22Rv1 (cell line): ENCODE results near the gene ZBTB18.

Experiments used
- ZFX ChIP-seq: fragments of 450-650 bp; IDR thresholded peaks from 2 replicates; pipeline ENCODE4 v1.6.1; 2017; ENCODE audit warnings: antibody characterized with exemption, borderline replicate concordance
- TF ChIP-seq, protein P1 (sequence below): fragments of 450-650 bp; IDR thresholded peaks from 2 replicates; pipeline ENCODE4 v1.5.1; 2017; ENCODE audit warnings: mild to moderate bottlenecking

DNA sequence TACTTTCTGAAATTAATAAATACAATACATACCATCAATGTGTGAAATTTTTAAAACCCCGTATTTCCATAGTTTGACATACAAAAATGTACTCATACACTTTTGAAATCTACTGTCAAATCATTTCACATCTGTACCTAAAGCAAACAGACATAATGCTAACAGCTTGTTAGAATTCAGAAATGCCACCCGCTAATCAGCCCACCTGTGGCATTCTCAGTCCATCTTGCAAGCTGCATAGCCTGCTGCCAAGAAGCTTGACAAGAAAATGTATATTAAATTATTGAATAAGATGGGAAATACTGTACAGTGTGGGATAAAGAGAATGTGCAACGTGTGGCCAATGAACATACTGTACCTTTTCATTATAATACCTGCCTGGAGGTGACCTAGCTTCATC, 55.1 kb downstream of the ZBTB18 start:
- TF ChIP-seq, protein P1, sequence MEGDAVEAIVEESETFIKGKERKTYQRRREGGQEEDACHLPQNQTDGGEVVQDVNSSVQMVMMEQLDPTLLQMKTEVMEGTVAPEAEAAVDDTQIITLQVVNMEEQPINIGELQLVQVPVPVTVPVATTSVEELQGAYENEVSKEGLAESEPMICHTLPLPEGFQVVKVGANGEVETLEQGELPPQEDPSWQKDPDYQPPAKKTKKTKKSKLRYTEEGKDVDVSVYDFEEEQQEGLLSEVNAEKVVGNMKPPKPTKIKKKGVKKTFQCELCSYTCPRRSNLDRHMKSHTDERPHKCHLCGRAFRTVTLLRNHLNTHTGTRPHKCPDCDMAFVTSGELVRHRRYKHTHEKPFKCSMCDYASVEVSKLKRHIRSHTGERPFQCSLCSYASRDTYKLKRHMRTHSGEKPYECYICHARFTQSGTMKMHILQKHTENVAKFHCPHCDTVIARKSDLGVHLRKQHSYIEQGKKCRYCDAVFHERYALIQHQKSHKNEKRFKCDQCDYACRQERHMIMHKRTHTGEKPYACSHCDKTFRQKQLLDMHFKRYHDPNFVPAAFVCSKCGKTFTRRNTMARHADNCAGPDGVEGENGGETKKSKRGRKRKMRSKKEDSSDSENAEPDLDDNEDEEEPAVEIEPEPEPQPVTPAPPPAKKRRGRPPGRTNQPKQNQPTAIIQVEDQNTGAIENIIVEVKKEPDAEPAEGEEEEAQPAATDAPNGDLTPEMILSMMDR: no peak
- TF ChIP-seq ZFX: no peak
